Tibial artery (tissue), 4 donors: Measurements from ENCODE around the gene VASP.

Source experiments
- DNase-seq, 2 donors: peaks; one replicate each; pipeline ENCODE4 v3.0.0-alpha.2; 2019
- H3K27ac ChIP-seq, 2 donors: fragments of 200-600 bp; sonication (generic) in 1 of 2; 1 replicate in 1 of 2; 2 replicates in 1 of 2; pipeline ENCODE4 v1.5.1; 2018 to 2019; ENCODE audit warnings: mild to moderate bottlenecking in 1 of 2
- H3K27me3 ChIP-seq, 2 donors: fragments of 200-600 bp; sonication (generic) in 1 of 2; one replicate each; pipeline versions ENCODE4 v1.5.1 to v1.6.0; 2016 to 2019
- H3K36me3 ChIP-seq, 3 donors: fragments of 200-600 bp; sonication (generic) in 2 of 3; one replicate each; pipeline ENCODE4 v1.5.1; 2016 to 2019; ENCODE audit warnings: mild to moderate bottlenecking in 2 of 3
- H3K4me1 ChIP-seq, 4 donors: fragments of 200-600 bp; sonication (generic) in 2 of 4; 1 replicate in 3 of 4; 2 replicates in 1 of 4; pipeline ENCODE4 v1.5.1; 2016 to 2019
- H3K4me3 ChIP-seq, 2 donors: fragments of 200-600 bp; sonication (generic) in 1 of 2; 1 replicate in 1 of 2; 2 replicates in 1 of 2; pipeline ENCODE4 v1.5.1; 2018 to 2019; ENCODE audit warnings: mild to moderate bottlenecking in 2 of 2
- H3K9me3 ChIP-seq, 3 donors: fragments of 200-600 bp; sonication (generic) in 1 of 3; one replicate each; pipeline ENCODE4 v1.5.1; 2016 to 2019
- CTCF ChIP-seq, 2 experiments: fragments of 200-600 bp in 1 of 2; fragments of 450-650 bp in 1 of 2; IDR thresholded peaks; one replicate each; pipeline ENCODE4 v1.5.1; 2017 to 2019; ENCODE audit warnings: antibody characterized with exemption in 2 of 2, mild to moderate bottlenecking in 1 of 2, moderate library complexity in 1 of 2
- intact Hi-C: fragments of 100-400 bp; cut with DNase I; formaldehyde crosslinking; loops from one replicate; pipeline ENCODE4 v1.15.0; 2023; ENCODE audit warnings: low total_unique reads

VASP gene

GRCh38 chr19:45471931-45472562 is 35.2 kb upstream of the VASP start:
- no peak for DNase-seq
- peaks cover 0 to 3% of the 10 kb centered on the region in 2 donors for H3K27me3 ChIP-seq
- intact Hi-C loops, result no loop called here

DNA sequence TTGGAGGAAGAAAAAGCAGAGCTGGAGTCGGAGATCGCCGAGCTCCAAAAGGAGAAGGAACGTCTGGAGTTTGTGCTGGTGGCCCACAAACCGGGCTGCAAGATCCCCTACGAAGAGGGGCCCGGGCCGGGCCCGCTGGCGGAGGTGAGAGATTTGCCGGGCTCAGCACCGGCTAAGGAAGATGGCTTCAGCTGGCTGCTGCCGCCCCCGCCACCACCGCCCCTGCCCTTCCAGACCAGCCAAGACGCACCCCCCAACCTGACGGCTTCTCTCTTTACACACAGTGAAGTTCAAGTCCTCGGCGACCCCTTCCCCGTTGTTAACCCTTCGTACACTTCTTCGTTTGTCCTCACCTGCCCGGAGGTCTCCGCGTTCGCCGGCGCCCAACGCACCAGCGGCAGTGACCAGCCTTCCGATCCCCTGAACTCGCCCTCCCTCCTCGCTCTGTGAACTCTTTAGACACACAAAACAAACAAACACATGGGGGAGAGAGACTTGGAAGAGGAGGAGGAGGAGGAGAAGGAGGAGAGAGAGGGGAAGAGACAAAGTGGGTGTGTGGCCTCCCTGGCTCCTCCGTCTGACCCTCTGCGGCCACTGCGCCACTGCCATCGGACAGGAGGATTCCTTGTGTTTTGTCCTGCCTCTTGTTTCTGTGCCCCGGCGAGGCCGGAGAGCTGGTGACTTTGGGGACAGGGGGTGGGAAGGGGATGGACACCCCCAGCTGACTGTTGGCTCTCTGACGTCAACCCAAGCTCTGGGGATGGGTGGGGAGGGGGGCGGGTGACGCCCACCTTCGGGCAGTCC is 34.5 kb upstream of the VASP start:
- DNase-seq, result no peak
- H3K4me3 ChIP-seq, result no peak overlapping the region
- peaks cover 0 to 38% (median 22%) of the 10 kb centered on the region in 4 donors for H3K4me1 ChIP-seq
- intact Hi-C loops, result no loop called here
- H3K36me3 ChIP-seq, result no peaks in the 10 kb centered on the region
- H3K9me3 ChIP-seq, result no peaks in the 10 kb centered on the region
- no peak for TF ChIP-seq CTCF (IDR thresholded peaks at IDR 0.05)
- peaks cover 0 to 3% of the 10 kb centered on the region in 2 donors for H3K27me3 ChIP-seq
- no peak overlapping the region for H3K27ac ChIP-seq

More at GRCh38 chr19:45471931-45472562, 35.2 kb upstream of the VASP start:
- H3K9me3 ChIP-seq, result no peaks in the 10 kb centered on the region
- no peaks in the 10 kb centered on the region for H3K36me3 ChIP-seq
- no peak overlapping the region for H3K4me3 ChIP-seq
- no peak overlapping the region for H3K27ac ChIP-seq
- no peak for TF ChIP-seq CTCF (IDR thresholded peaks at IDR 0.05)
- H3K4me1 ChIP-seq, result peaks cover 0 to 36% (median 24%) of the 10 kb centered on the region in 4 donors

DNA sequence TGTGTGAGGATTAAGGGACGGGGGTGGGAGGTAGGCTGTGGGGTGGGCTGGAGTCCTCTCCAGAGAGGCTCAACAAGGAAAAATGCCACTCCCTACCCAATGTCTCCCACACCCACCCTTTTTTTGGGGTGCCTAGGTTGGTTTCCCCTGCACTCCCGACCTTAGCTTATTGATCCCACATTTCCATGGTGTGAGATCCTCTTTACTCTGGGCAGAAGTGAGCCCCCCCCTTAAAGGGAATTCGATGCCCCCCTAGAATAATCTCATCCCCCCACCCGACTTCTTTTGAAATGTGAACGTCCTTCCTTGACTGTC is 34.0 kb upstream of the VASP start:
- intact Hi-C loops, result no loop called here
- Histone ChIP-seq H3K9me3 (no peaks in the 10 kb centered on the region), H3K4me3 (no peak overlapping the region), H3K36me3 (no peaks in the 10 kb centered on the region), H3K27me3 (peaks cover 0 to 3% of the 10 kb centered on the region in 2 donors), H3K27ac (no peak overlapping the region), H3K4me1 (peaks cover 0 to 38% (median 23%) of the 10 kb centered on the region in 4 donors)
- TF ChIP-seq CTCF (IDR thresholded peaks at IDR 0.05), result no peak
- no peak for DNase-seq

- no peak for TF ChIP-seq CTCF (IDR thresholded peaks at IDR 0.05)
- no peak for DNase-seq
- no peaks in the 10 kb centered on the region for H3K36me3 ChIP-seq
- H3K4me3 ChIP-seq, result no peak overlapping the region
- H3K27ac ChIP-seq, result no peak overlapping the region
- intact Hi-C loops, result no loop called here
- peaks cover 0 to 32% (median 17%) of the 10 kb centered on the region in 4 donors for H3K4me1 ChIP-seq
- no peaks in the 10 kb centered on the region for H3K9me3 ChIP-seq
- H3K27me3 ChIP-seq, result peaks cover 0 to 3% of the 10 kb centered on the region in 2 donors
These were observed 33.3 kb upstream of the VASP start for GRCh38 chr19:45473682-45474605.

GRCh38 chr19:45474606-45475521 is 32.4 kb upstream of the VASP start:
- H3K36me3 ChIP-seq, result no peaks in the 10 kb centered on the region
- H3K27me3 ChIP-seq, result peaks cover 0 to 3% of the 10 kb centered on the region in 2 donors
- peaks cover 0 to 28% (median 15%) of the 10 kb centered on the region in 4 donors for H3K4me1 ChIP-seq
- intact Hi-C loops, result no loop called here
- no peak overlapping the region for H3K27ac ChIP-seq
- no peak for TF ChIP-seq CTCF (IDR thresholded peaks at IDR 0.05)
- no peaks in the 10 kb centered on the region for H3K9me3 ChIP-seq
- no peak overlapping the region for H3K4me3 ChIP-seq
- DNase-seq, result no peak
